A549 (cell line): ENCODE data around the gene ALB. TPM values are rescaled to one million over a fixed set of nuclear protein-coding genes. Genes with fewer than 3 reads are reported as not detected.
"Not testable (repeated sequence)": the region's sequence is repeated elsewhere in the genome, so short reads cannot be mapped to it uniquely, and the experiment has no call there.

Experiments used
- ATAC-seq, 2 experiments: fragments of 200-7000 bp in 1 of 2; fragments of >200 bp in 1 of 2; cut with Nextera tagmentation in 1 of 2; cut with Tn5 transposase in 1 of 2; 3 replicates each; pipeline versions ENCODE4 v1.8.0 to v1.9.1; 2018 to 2020; ENCODE audit warnings: mild to moderate bottlenecking in 1 of 2, moderate library complexity in 1 of 2
- CTCF ChIA-PET: fragments of 300-600 bp; sonication (Branson Sonifier 250); formaldehyde crosslinking; extraction: SDS; loops from one replicate; lab custom pipeline; 2021; ENCODE audit warnings: antibody characterized with exemption, inconsistent platforms; lab: Yijun Ruan, JAX
- POLR2A ChIA-PET: fragments of 350-600 bp; formaldehyde crosslinking; extraction: SDS; loops from one replicate; lab custom pipeline; 2021; ENCODE audit warnings: antibody characterized with exemption, inconsistent platforms; lab: Yijun Ruan, JAX
- DNase-seq, 2 experiments: peaks; one replicate each; pipeline versions ENCODE4 v3.0.0 to v3.0.0-alpha.2; 2011 to 2016; ENCODE audit warnings: low read depth in 1 of 2, low spot score in 1 of 2
- FAIRE-seq: peaks from 2 replicates; lab custom pipeline; 2011; peaks lifted over from hg19 to GRCh38; lab: Jason Lieb, UNC
- H3K27ac ChIP-seq, 2 experiments: fragments of >200 bp; sonication (Bioruptor Twin); formaldehyde crosslinking; 3 replicates each; pipeline ENCODE4 v1.5.1; 2016 to 2017
- H3K4me1 ChIP-seq: fragments of >200 bp; sonication (Bioruptor Twin); formaldehyde crosslinking; 3 replicates; pipeline ENCODE4 v1.6.1; 2016
- H3K4me2 ChIP-seq: fragments of >200 bp; sonication (Bioruptor Twin); formaldehyde crosslinking; 3 replicates; pipeline ENCODE4 v1.6.1; 2016
- H3K4me3 ChIP-seq: fragments of >200 bp; sonication (Bioruptor Twin); formaldehyde crosslinking; 3 replicates; pipeline ENCODE4 v1.5.1; 2016
- H3K9me3 ChIP-seq: fragments of >200 bp; sonication (Bioruptor Twin); formaldehyde crosslinking; 3 replicates; pipeline ENCODE4 v1.6.1; 2016
- BCL3 ChIP-seq: fragments of >200 bp; sonication (Bioruptor Twin); formaldehyde crosslinking; IDR thresholded peaks from 3 replicates; pipeline ENCODE4 v1.6.1; 2016
- BHLHE40 ChIP-seq: IDR thresholded peaks from 2 replicates; pipeline ENCODE4 v1.6.1; 2012; ENCODE audit warnings: low read depth, low read length, inconsistent platforms
- CEBPB ChIP-seq, 2 experiments: fragments of >200 bp in 1 of 2; sonication (Bioruptor Twin) in 1 of 2; formaldehyde crosslinking in 1 of 2; IDR thresholded peaks; 2 replicates each; pipeline ENCODE4 v1.6.1; 2012 to 2016
- EHMT2 ChIP-seq: fragments of 200-600 bp; sonication (generic); IDR thresholded peaks from 2 replicates; pipeline ENCODE4 v1.6.1; 2016; ENCODE audit warnings: antibody characterized with exemption, low read depth, mild to moderate bottlenecking, moderate library complexity
- EP300 ChIP-seq, 2 experiments: fragments of >200 bp; sonication (Bioruptor Twin); formaldehyde crosslinking; IDR thresholded peaks; 2 replicates in 1 of 2; 3 replicates in 1 of 2; pipeline ENCODE4 v1.6.1; 2016 to 2017
- ESRRA ChIP-seq: fragments of 150-350 bp; IDR thresholded peaks from 2 replicates; pipeline ENCODE4 v1.6.1; 2014; ENCODE audit warnings: mild to moderate bottlenecking, low read length, borderline replicate concordance
- FOSB ChIP-seq: fragments of 250-450 bp; sonication (Bioruptor Pico); IDR thresholded peaks from 2 replicates; pipeline ENCODE4 v1.5.0; 2020; ENCODE audit warnings: mild to moderate bottlenecking, moderate library complexity
- FOSL2 ChIP-seq, 2 experiments: fragments of 450-650 bp in 1 of 2; fragments of >200 bp in 1 of 2; sonication (Bioruptor Twin) in 1 of 2; formaldehyde crosslinking; IDR thresholded peaks; 2 replicates each; pipeline versions ENCODE4 v1.5.0 to v1.6.1; 2016 to 2020; ENCODE audit warnings: mild to moderate bottlenecking in 1 of 2, moderate library complexity in 1 of 2
- FOXS1 ChIP-seq: fragments of 250-450 bp; sonication (Bioruptor Pico); IDR thresholded peaks from 2 replicates; pipeline ENCODE4 v1.5.0; 2020; ENCODE audit warnings: mild to moderate bottlenecking, moderate library complexity
- HEYL ChIP-seq: fragments of 250-450 bp; sonication (Bioruptor Pico); IDR thresholded peaks from 2 replicates; pipeline ENCODE4 v1.8.0; 2021; ENCODE audit warnings: mild to moderate bottlenecking, moderate library complexity
- HOXA7 ChIP-seq: fragments of 250-450 bp; sonication (Bioruptor Pico); IDR thresholded peaks from 2 replicates; pipeline ENCODE4 v1.5.0; 2020; ENCODE audit warnings: mild to moderate bottlenecking, moderate library complexity
- HOXB13 ChIP-seq: fragments of 250-450 bp; sonication (Bioruptor Pico); IDR thresholded peaks from 2 replicates; pipeline ENCODE4 v1.5.0; 2020; ENCODE audit warnings: low read depth, mild to moderate bottlenecking, moderate library complexity
- JUNB ChIP-seq: fragments of >200 bp; sonication (Bioruptor Twin); formaldehyde crosslinking; IDR thresholded peaks from 2 replicates; pipeline ENCODE4 v1.6.1; 2016
- KDM5A ChIP-seq: fragments of 200-600 bp; sonication (generic); IDR thresholded peaks from 2 replicates; pipeline ENCODE4 v1.6.1; 2016; ENCODE audit warnings: antibody characterized with exemption, mild to moderate bottlenecking
- MAFK ChIP-seq: fragments of 450-650 bp; IDR thresholded peaks from 2 replicates; pipeline ENCODE4 v1.6.1; 2014; ENCODE audit not compliant: partially characterized antibody
- MYC ChIP-seq: IDR thresholded peaks from 2 replicates; pipeline ENCODE4 v1.6.1; 2012; ENCODE audit warnings: mild to moderate bottlenecking, inconsistent platforms, low read length, improper control_type of control experiment, borderline replicate concordance
- NFE2L2 ChIP-seq: fragments of 150-350 bp; conservative IDR thresholded peaks from 2 replicates; pipeline ENCODE4 v1.6.1; 2014; ENCODE audit warnings: low read length
- NR3C1 ChIP-seq: fragments of >200 bp; sonication (Bioruptor Twin); formaldehyde crosslinking; IDR thresholded peaks from 3 replicates; pipeline ENCODE4 v1.6.1; 2017
- RAD21 ChIP-seq, 2 experiments: fragments of >200 bp in 1 of 2; sonication (Bioruptor Twin) in 1 of 2; formaldehyde crosslinking in 1 of 2; IDR thresholded peaks in 1 of 2; conservative IDR thresholded peaks in 1 of 2; 2 replicates in 1 of 2; 3 replicates in 1 of 2; pipeline ENCODE4 v1.6.1; 2012 to 2018; ENCODE audit warnings: inconsistent platforms in 1 of 2
- RCOR1 ChIP-seq: fragments of 150-350 bp; IDR thresholded peaks from 2 replicates; pipeline ENCODE4 v1.6.1; 2014; ENCODE audit warnings: antibody characterized with exemption, low read length, low read depth
- RFX5 ChIP-seq: fragments of 450-650 bp; IDR thresholded peaks from 2 replicates; pipeline ENCODE4 v1.7.1; 2014; ENCODE audit warnings: antibody characterized with exemption, mild to moderate bottlenecking, moderate library complexity
- RNF2 ChIP-seq: fragments of 200-600 bp; sonication (generic); IDR thresholded peaks from 2 replicates; pipeline ENCODE4 v1.6.1; 2016; ENCODE audit warnings: low read depth, mild to moderate bottlenecking, antibody characterized with exemption, moderate library complexity, borderline replicate concordance
- TFCP2L1 ChIP-seq: fragments of 250-450 bp; sonication (Bioruptor Pico); IDR thresholded peaks from 2 replicates; pipeline ENCODE4 v1.5.0; 2021; ENCODE audit warnings: mild to moderate bottlenecking
- TP53 ChIP-seq: fragments of 250-450 bp; sonication (Bioruptor Pico); IDR thresholded peaks from 2 replicates; pipeline ENCODE4 v1.5.0; 2021; ENCODE audit warnings: mild to moderate bottlenecking, moderate library complexity
- ZC3H11A ChIP-seq: fragments of 450-650 bp; IDR thresholded peaks from 2 replicates; pipeline ENCODE4 v1.6.1; 2014; ENCODE audit warnings: antibody characterized with exemption, mild to moderate bottlenecking
- ZFP36 ChIP-seq: fragments of 450-650 bp; IDR thresholded peaks from 2 replicates; pipeline ENCODE4 v1.6.1; 2014; ENCODE audit warnings: borderline replicate concordance; ENCODE audit not compliant: partially characterized antibody
- WGBS: methylation state at CpG from one replicate; pipeline ENCODE4 v1.1.6; 2017; ENCODE audit errors: missing lambda C conversion rate; 5-methylcytosine and 5-hydroxymethylcytosine counted together
- polyA plus RNA-seq, 4 experiments: library from polyadenylated mRNA; depleted of rRNA in 3 of 4; stranded (reverse); fragments of >200 nt; fragmentation: RNase III in 1 of 4; extraction: RNeasy Plus Mini Kit Qiagen cat#74134 plus additional on column Dnase treatment in 1 of 4; gene quantifications; 2 replicates in 3 of 4; 3 replicates in 1 of 4; pipeline ENCODE4 v1.2.3, GENCODE V29; 2011 to 2017
- TF ChIP-seq, protein P1 (sequence below): IDR thresholded peaks from 2 replicates; pipeline ENCODE4 v1.6.1; 2012; ENCODE audit warnings: low read depth, borderline replicate concordance
- TF ChIP-seq, protein P2 (sequence below): fragments of >200 bp; sonication (Bioruptor Twin); formaldehyde crosslinking; IDR thresholded peaks from 2 replicates; pipeline ENCODE4 v1.6.1; 2016
- TF ChIP-seq, protein P3 (sequence below): IDR thresholded peaks from 2 replicates; pipeline ENCODE4 v1.6.1; 2012

Gene ALB
- polyA plus RNA-seq, 2 of the 4 experiments (the other 2 are of a cell fraction): 0.10 to 0.25 TPM

- no peak overlapping the region for H3K4me3 ChIP-seq
- ATAC-seq (no peak), FAIRE-seq (no peak), DNase-seq (no peak)
- ChIA-PET POLR2A (no interaction called here), CTCF (no interaction called here)
- no peak overlapping the region for H3K4me2 ChIP-seq
- TF ChIP-seq, protein P1, sequence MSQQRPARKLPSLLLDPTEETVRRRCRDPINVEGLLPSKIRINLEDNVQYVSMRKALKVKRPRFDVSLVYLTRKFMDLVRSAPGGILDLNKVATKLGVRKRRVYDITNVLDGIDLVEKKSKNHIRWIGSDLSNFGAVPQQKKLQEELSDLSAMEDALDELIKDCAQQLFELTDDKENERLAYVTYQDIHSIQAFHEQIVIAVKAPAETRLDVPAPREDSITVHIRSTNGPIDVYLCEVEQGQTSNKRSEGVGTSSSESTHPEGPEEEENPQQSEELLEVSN: no peak
- TF ChIP-seq HOXA7 (CRISPR knock-in tag) (no peak), FOXS1 (CRISPR knock-in tag) (no peak)
- H3K9me3 ChIP-seq: no peaks in the 10 kb centered on the region
- no peak overlapping the region for H3K27ac ChIP-seq
- no peaks in the 10 kb centered on the region for H3K4me1 ChIP-seq
These were observed 16.5 kb upstream of the ALB start for GRCh38 chr4:73387552-73387951.

DNA sequence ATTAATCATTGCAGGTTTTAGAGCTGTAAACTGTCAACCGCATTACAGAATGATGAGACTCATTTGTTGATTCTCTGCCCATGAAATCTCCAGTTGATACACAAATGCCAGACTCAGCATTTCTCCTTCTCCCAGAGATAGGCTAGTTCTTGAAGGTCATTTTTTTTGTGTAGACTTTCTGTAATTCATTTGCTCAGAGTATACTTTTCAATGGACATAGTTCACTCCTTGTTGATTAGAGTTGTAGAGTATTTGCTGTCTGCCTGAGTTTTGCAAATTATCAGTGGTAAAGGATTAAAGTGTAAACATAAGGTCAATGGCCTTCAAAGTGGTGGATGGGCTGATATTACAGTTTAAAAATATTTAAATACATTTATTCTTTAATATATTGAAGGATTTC lies 15.2 kb upstream of the ALB start:
- TF ChIP-seq, protein P2, sequence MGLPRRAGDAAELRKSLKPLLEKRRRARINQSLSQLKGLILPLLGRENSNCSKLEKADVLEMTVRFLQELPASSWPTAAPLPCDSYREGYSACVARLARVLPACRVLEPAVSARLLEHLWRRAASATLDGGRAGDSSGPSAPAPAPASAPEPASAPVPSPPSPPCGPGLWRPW: no peak
- TF ChIP-seq MAFK: peak; percentile 44
- no peak overlapping the region for H3K4me2 ChIP-seq
- no peak overlapping the region for H3K4me3 ChIP-seq
- WGBS: 81% methylated on average over 1 of the region's 1 CpG
- no peaks in the 10 kb centered on the region for H3K4me1 ChIP-seq
- ATAC-seq (no peak), FAIRE-seq (no peak), DNase-seq (no peak)
- no peak overlapping the region for H3K27ac ChIP-seq
- CTCF ChIA-PET: interaction anchor here (0.8 kb wide), 1 partner anchor 47 kb away, joined by 3 read pairs; no protein-coding TSS in a partner anchor
- H3K9me3 ChIP-seq: no peaks in the 10 kb centered on the region
- POLR2A ChIA-PET: no interaction called here

GRCh38 chr4:73389663-73390062 lies 14.4 kb upstream of the ALB start:
- H3K4me2 ChIP-seq, H3K4me3 ChIP-seq, DNase-seq, FAIRE-seq, H3K4me1 ChIP-seq, H3K9me3 ChIP-seq, POLR2A ChIA-PET, H3K27ac ChIP-seq, ATAC-seq: not testable (repeated sequence)
- 62% methylated on average over 2 of the region's 2 CpGs for WGBS
- CTCF ChIA-PET: interaction anchor here (0.8 kb wide), 1 partner anchor 48 kb away, joined by 3 read pairs; no protein-coding TSS in a partner anchor

DNA sequence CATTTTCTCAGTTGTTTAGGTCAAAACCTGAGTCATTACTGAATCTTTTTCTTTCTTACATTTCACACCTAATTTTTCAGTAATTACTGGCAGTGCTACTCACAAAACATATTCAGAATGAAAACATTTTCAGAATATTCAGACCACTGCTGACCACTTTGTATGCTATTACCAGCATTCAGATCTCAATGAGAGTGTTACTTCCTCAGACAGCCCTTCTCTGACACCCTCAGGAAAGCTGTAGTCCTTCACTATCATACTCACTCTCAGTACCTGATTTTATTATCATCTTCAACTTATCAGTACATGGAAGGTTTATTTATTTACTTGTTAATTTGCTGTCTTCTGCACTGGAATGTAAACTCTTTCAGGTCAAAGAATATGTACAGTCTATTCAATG lies 12.3 kb upstream of the ALB start:
- ATAC-seq: no peak
- Histone ChIP-seq H3K27ac (no peak overlapping the region), H3K4me2 (no peak overlapping the region), H3K4me1 (no peaks in the 10 kb centered on the region)
- no peak for FAIRE-seq
- POLR2A ChIA-PET: no interaction called here
- no peak for DNase-seq
- TF ChIP-seq BCL3: no peak
- TF ChIP-seq ZC3H11A: no peak
- no peak for TF ChIP-seq RAD21 (conservative IDR thresholded peaks at IDR 0.05 in 1 of 2, IDR thresholded peaks at IDR 0.05 in 1 of 2)
- TF ChIP-seq RCOR1: no peak
- TF ChIP-seq TFCP2L1 (CRISPR knock-in tag): no peak
- no peak for TF ChIP-seq FOSL2 (IDR thresholded peaks at IDR 0.05)
- no peak for TF ChIP-seq FOSL2 (CRISPR knock-in tag; IDR thresholded peaks at IDR 0.05)
- no peak for TF ChIP-seq EHMT2
- TF ChIP-seq RNF2: no peak
- no peak for TF ChIP-seq EP300 (IDR thresholded peaks at IDR 0.05)
- TF ChIP-seq, all 56 proteins: peak for 0
- no peaks in the 10 kb centered on the region for H3K9me3 ChIP-seq
- H3K4me3 ChIP-seq: no peak overlapping the region
- CTCF ChIA-PET: no interaction called here

GRCh38 chr4:73392936-73393335 lies 11.2 kb upstream of the ALB start:
- Histone ChIP-seq H3K4me3 (no peak overlapping the region), H3K9me3 (no peaks in the 10 kb centered on the region), H3K4me1 (no peaks in the 10 kb centered on the region), H3K27ac (no peak overlapping the region), H3K4me2 (no peak overlapping the region)
- FAIRE-seq (no peak), DNase-seq (no peak), ATAC-seq (no peak)
- ChIA-PET CTCF (no interaction called here), POLR2A (no interaction called here)
- 72% methylated on average over 2 of the region's 2 CpGs for WGBS
- TF ChIP-seq CEBPB (IDR thresholded peaks at IDR 0.05): no peak
- TF ChIP-seq FOSB (CRISPR knock-in tag): no peak
- TF ChIP-seq TP53 (CRISPR knock-in tag): no peak
- TF ChIP-seq JUNB: no peak
- no peak for TF ChIP-seq NR3C1
- no peak for TF ChIP-seq ESRRA
- no peak for TF ChIP-seq BHLHE40
- no peak for TF ChIP-seq RFX5
- TF ChIP-seq, protein P3, sequence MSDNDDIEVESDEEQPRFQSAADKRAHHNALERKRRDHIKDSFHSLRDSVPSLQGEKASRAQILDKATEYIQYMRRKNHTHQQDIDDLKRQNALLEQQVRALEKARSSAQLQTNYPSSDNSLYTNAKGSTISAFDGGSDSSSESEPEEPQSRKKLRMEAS: no peak
- TF ChIP-seq ZFP36: no peak
- no peak for TF ChIP-seq NFE2L2
- TF ChIP-seq HEYL (CRISPR knock-in tag): no peak
- TF ChIP-seq, protein P2: no peak
- no peak for TF ChIP-seq MYC
- TF ChIP-seq KDM5A: no peak
- TF ChIP-seq HOXB13 (CRISPR knock-in tag): no peak
